WTC11 (cell line): ENCODE measurements around the gene LYRM4. TPM values are rescaled to one million over a fixed set of nuclear protein-coding genes. Genes with fewer than 3 reads are reported as not detected.

ENCODE experiments used
- ATAC-seq: fragments of 200-7000 bp; cut with Tn5 transposase; 2 replicates; pipeline ENCODE4 v1.10.0; 2021; ENCODE audit warnings: mild to moderate bottlenecking, moderate library complexity
- CTCF ChIA-PET: fragments of 300-600 bp; sonication (Branson Sonifier 250); formaldehyde crosslinking; loops from one replicate; lab custom pipeline; 2021; ENCODE audit warnings: antibody characterized with exemption; lab: Charles Lee
- POLR2A ChIA-PET: fragments of 350-600 bp; sonication (Branson Sonifier 250); formaldehyde crosslinking; loops from one replicate; lab custom pipeline; 2021; ENCODE audit warnings: antibody characterized with exemption; lab: Charles Lee
- DNase-seq: peaks from one replicate; pipeline ENCODE4 v3.0.0; 2021; ENCODE audit warnings: low spot score
- H3K27ac Mint-ChIP-seq: 2 replicates; pipeline ENCODE4 v1.8.0; 2021; ENCODE audit warnings: mixed read lengths
- H3K27me3 Mint-ChIP-seq: 2 replicates; pipeline ENCODE4 v1.8.0; 2021; ENCODE audit warnings: low read depth, mild to moderate bottlenecking, moderate library complexity, mixed read lengths
- H3K36me3 Mint-ChIP-seq: 2 replicates; pipeline ENCODE4 v1.8.0; 2021; ENCODE audit warnings: mixed read lengths
- H3K4me1 Mint-ChIP-seq: 2 replicates; pipeline ENCODE4 v1.8.0; 2022; ENCODE audit warnings: mixed read lengths
- H3K4me3 Mint-ChIP-seq: 2 replicates; pipeline ENCODE4 v1.8.0; 2021; ENCODE audit warnings: mild to moderate bottlenecking, moderate library complexity, mixed read lengths
- H3K9me3 Mint-ChIP-seq: 2 replicates; pipeline ENCODE4 v1.8.0; 2021; ENCODE audit warnings: mixed read lengths
- CREB1 ChIP-seq: sonication (generic); formaldehyde crosslinking; IDR thresholded peaks from 2 replicates; pipeline ENCODE4 v1.8.0; 2023; ENCODE audit warnings: mild to moderate bottlenecking, missing genetic modification reagents
- EMX1 ChIP-seq: fragments of 250-450 bp; sonication (Bioruptor Pico); IDR thresholded peaks from 2 replicates; pipeline ENCODE4 v1.8.0; 2021; ENCODE audit warnings: mild to moderate bottlenecking
- FOXK1 ChIP-seq: sonication (generic); formaldehyde crosslinking; IDR thresholded peaks from 2 replicates; pipeline ENCODE4 v1.8.0; 2022; ENCODE audit warnings: mild to moderate bottlenecking, moderate library complexity, missing genetic modification reagents
- IRF2 ChIP-seq: sonication (generic); formaldehyde crosslinking; IDR thresholded peaks from 2 replicates; pipeline ENCODE4 v1.8.0; 2022; ENCODE audit warnings: low read depth, missing genetic modification reagents, borderline replicate concordance
- JUN ChIP-seq: sonication (generic); formaldehyde crosslinking; IDR thresholded peaks from 2 replicates; pipeline ENCODE4 v1.8.0; 2023; ENCODE audit warnings: mild to moderate bottlenecking, missing genetic modification reagents
- KAT7 ChIP-seq: sonication (generic); formaldehyde crosslinking; IDR thresholded peaks from 2 replicates; pipeline ENCODE4 v1.8.1; 2023; ENCODE audit warnings: missing genetic modification reagents, mild to moderate bottlenecking, borderline replicate concordance
- MYBL2 ChIP-seq: sonication (generic); formaldehyde crosslinking; IDR thresholded peaks from 2 replicates; pipeline ENCODE4 v1.8.1; 2023; ENCODE audit warnings: mild to moderate bottlenecking, moderate library complexity, missing genetic modification reagents
- NR2C2 ChIP-seq: sonication (generic); formaldehyde crosslinking; IDR thresholded peaks from 2 replicates; pipeline ENCODE4 v1.8.0; 2022; ENCODE audit warnings: mild to moderate bottlenecking, missing genetic modification reagents
- NR3C1 ChIP-seq: sonication (generic); formaldehyde crosslinking; conservative IDR thresholded peaks from 2 replicates; pipeline ENCODE4 v1.8.1; 2023; ENCODE audit warnings: low read depth, mild to moderate bottlenecking, missing genetic modification reagents
- PRRX2 ChIP-seq: fragments of 250-450 bp; sonication (Bioruptor Pico); IDR thresholded peaks from 2 replicates; pipeline ENCODE4 v1.8.0; 2021; ENCODE audit warnings: mild to moderate bottlenecking
- RELA ChIP-seq: sonication (generic); formaldehyde crosslinking; IDR thresholded peaks from 2 replicates; pipeline ENCODE4 v1.8.1; 2022; ENCODE audit warnings: missing genetic modification reagents, mild to moderate bottlenecking, borderline replicate concordance
- RORB ChIP-seq: fragments of 250-450 bp; sonication (Bioruptor Pico); IDR thresholded peaks from 2 replicates; pipeline ENCODE4 v1.9.0; 2021; ENCODE audit warnings: mild to moderate bottlenecking
- TCF7 ChIP-seq: sonication (generic); formaldehyde crosslinking; IDR thresholded peaks from 2 replicates; pipeline ENCODE4 v1.8.0; 2022; ENCODE audit warnings: mild to moderate bottlenecking, low read depth, missing genetic modification reagents, moderate library complexity
- TEAD4 ChIP-seq: sonication (generic); formaldehyde crosslinking; IDR thresholded peaks from 2 replicates; pipeline ENCODE4 v1.8.0; 2022; ENCODE audit warnings: mild to moderate bottlenecking, missing genetic modification reagents
- TP53 ChIP-seq: sonication (generic); formaldehyde crosslinking; IDR thresholded peaks from 2 replicates; pipeline ENCODE4 v1.8.1; 2023; ENCODE audit warnings: mild to moderate bottlenecking, missing genetic modification reagents
- total RNA-seq: library from RNA; stranded (reverse); gene quantifications from 3 replicates; pipeline ENCODE4 v1.2.3, GENCODE V29; 2021
- TF ChIP-seq, protein P1 (sequence below): fragments of 250-450 bp; sonication (Bioruptor Pico); IDR thresholded peaks from 2 replicates; pipeline ENCODE4 v1.8.0; 2021; ENCODE audit warnings: mild to moderate bottlenecking
- TF ChIP-seq, protein P2 (sequence below): sonication (generic); formaldehyde crosslinking; IDR thresholded peaks from 2 replicates; pipeline ENCODE4 v1.8.1; 2023; ENCODE audit warnings: mild to moderate bottlenecking, missing genetic modification reagents, moderate library complexity
- TF ChIP-seq, protein P3 (sequence below): sonication (generic); formaldehyde crosslinking; IDR thresholded peaks from 2 replicates; pipeline ENCODE4 v1.8.1; 2022; ENCODE audit warnings: missing genetic modification reagents, borderline replicate concordance
- TF ChIP-seq, protein P4 (sequence below): fragments of 250-450 bp; sonication (Bioruptor Pico); IDR thresholded peaks from 2 replicates; pipeline ENCODE4 v1.9.0; 2021; ENCODE audit warnings: mild to moderate bottlenecking
- TF ChIP-seq, protein P5 (sequence below): sonication (generic); formaldehyde crosslinking; IDR thresholded peaks from 2 replicates; pipeline ENCODE4 v1.8.0; 2023; ENCODE audit warnings: mild to moderate bottlenecking, missing genetic modification reagents
- TF ChIP-seq, protein P6 (sequence below): sonication (generic); formaldehyde crosslinking; IDR thresholded peaks from 2 replicates; pipeline ENCODE4 v1.8.1; 2023; ENCODE audit warnings: mild to moderate bottlenecking, moderate library complexity, missing genetic modification reagents
- TF ChIP-seq, protein P7 (sequence below): fragments of 250-450 bp; sonication (Bioruptor Pico); IDR thresholded peaks from 2 replicates; pipeline ENCODE4 v1.9.0; 2021; ENCODE audit warnings: mild to moderate bottlenecking
- TF ChIP-seq, protein P8 (sequence below): sonication (generic); formaldehyde crosslinking; IDR thresholded peaks from 2 replicates; pipeline ENCODE4 v1.8.1; 2022; ENCODE audit warnings: mild to moderate bottlenecking, missing genetic modification reagents, moderate library complexity, borderline replicate concordance
- TF ChIP-seq, protein P9 (sequence below): fragments of 250-450 bp; sonication (Bioruptor Pico); IDR thresholded peaks from 2 replicates; pipeline ENCODE4 v1.9.0; 2021; ENCODE audit warnings: moderate library complexity, mild to moderate bottlenecking, inconsistent platforms, borderline replicate concordance

LYRM4 gene
- total RNA-seq, 1 experiment from 2014 or later, result 49.7 TPM

DNA sequence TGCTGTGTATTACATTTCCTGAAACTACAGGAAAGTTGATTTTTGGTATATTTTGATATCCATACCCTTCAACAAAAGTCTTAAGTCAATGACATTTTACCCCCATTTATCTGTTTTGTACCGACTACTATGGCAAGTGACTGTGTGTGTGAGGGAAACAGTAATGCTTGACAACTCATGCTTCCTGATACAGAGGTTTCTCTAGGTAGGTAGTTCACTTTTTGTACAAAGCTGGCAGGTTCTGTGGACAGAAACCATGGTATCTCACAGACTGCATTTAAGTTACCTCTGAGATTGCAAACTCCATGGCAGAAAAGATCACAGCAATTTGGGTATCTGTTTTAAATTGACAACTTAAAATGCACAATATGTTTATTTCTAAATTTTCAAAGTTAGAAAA is 29.3 kb upstream of the LYRM4 start:
- H3K27me3 Mint-ChIP-seq, result no peaks in the 10 kb centered on the region
- peaks cover 14% of the 10 kb centered on the region for H3K4me1 Mint-ChIP-seq
- no peak for DNase-seq
- no peak for ATAC-seq
- no peak overlapping the region for H3K27ac Mint-ChIP-seq
- H3K9me3 Mint-ChIP-seq, result no peaks in the 10 kb centered on the region
- ChIA-PET CTCF (no interaction called here), POLR2A (interaction anchor here (0.9 kb wide), 1 partner anchor 10 kb away, joined by 3 read pairs; no protein-coding TSS in a partner anchor)
- H3K36me3 Mint-ChIP-seq, result no peaks in the 10 kb centered on the region
- H3K4me3 Mint-ChIP-seq, result no peak overlapping the region
- TF ChIP-seq, protein P1, sequence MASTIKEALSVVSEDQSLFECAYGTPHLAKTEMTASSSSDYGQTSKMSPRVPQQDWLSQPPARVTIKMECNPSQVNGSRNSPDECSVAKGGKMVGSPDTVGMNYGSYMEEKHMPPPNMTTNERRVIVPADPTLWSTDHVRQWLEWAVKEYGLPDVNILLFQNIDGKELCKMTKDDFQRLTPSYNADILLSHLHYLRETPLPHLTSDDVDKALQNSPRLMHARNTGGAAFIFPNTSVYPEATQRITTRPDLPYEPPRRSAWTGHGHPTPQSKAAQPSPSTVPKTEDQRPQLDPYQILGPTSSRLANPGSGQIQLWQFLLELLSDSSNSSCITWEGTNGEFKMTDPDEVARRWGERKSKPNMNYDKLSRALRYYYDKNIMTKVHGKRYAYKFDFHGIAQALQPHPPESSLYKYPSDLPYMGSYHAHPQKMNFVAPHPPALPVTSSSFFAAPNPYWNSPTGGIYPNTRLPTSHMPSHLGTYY (CRISPR knock-in tag), result no peak
- TF ChIP-seq RELA (CRISPR knock-in tag) (no peak), PRRX2 (CRISPR knock-in tag) (no peak), IRF2 (CRISPR knock-in tag) (no peak), TCF7 (CRISPR knock-in tag) (no peak), KAT7 (CRISPR knock-in tag) (no peak), TEAD4 (CRISPR knock-in tag) (no peak), JUN (CRISPR knock-in tag) (no peak), TP53 (no peak), MYBL2 (CRISPR knock-in tag) (no peak), NR3C1 (no peak)
- TF ChIP-seq, protein P2, sequence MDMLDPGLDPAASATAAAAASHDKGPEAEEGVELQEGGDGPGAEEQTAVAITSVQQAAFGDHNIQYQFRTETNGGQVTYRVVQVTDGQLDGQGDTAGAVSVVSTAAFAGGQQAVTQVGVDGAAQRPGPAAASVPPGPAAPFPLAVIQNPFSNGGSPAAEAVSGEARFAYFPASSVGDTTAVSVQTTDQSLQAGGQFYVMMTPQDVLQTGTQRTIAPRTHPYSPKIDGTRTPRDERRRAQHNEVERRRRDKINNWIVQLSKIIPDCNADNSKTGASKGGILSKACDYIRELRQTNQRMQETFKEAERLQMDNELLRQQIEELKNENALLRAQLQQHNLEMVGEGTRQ (CRISPR knock-in tag), result no peak
- TF ChIP-seq, protein P3, sequence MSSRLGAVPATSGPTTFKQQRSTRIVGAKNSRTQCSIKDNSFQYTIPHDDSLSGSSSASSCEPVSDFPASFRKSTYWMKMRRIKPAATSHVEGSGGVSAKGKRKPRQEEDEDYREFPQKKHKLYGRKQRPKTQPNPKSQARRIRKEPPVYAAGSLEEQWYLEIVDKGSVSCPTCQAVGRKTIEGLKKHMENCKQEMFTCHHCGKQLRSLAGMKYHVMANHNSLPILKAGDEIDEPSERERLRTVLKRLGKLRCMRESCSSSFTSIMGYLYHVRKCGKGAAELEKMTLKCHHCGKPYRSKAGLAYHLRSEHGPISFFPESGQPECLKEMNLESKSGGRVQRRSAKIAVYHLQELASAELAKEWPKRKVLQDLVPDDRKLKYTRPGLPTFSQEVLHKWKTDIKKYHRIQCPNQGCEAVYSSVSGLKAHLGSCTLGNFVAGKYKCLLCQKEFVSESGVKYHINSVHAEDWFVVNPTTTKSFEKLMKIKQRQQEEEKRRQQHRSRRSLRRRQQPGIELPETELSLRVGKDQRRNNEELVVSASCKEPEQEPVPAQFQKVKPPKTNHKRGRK (CRISPR knock-in tag), result no peak
- TF ChIP-seq, protein P4, sequence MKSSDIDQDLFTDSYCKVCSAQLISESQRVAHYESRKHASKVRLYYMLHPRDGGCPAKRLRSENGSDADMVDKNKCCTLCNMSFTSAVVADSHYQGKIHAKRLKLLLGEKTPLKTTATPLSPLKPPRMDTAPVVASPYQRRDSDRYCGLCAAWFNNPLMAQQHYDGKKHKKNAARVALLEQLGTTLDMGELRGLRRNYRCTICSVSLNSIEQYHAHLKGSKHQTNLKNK (CRISPR knock-in tag), result no peak
- TF ChIP-seq, protein P5, sequence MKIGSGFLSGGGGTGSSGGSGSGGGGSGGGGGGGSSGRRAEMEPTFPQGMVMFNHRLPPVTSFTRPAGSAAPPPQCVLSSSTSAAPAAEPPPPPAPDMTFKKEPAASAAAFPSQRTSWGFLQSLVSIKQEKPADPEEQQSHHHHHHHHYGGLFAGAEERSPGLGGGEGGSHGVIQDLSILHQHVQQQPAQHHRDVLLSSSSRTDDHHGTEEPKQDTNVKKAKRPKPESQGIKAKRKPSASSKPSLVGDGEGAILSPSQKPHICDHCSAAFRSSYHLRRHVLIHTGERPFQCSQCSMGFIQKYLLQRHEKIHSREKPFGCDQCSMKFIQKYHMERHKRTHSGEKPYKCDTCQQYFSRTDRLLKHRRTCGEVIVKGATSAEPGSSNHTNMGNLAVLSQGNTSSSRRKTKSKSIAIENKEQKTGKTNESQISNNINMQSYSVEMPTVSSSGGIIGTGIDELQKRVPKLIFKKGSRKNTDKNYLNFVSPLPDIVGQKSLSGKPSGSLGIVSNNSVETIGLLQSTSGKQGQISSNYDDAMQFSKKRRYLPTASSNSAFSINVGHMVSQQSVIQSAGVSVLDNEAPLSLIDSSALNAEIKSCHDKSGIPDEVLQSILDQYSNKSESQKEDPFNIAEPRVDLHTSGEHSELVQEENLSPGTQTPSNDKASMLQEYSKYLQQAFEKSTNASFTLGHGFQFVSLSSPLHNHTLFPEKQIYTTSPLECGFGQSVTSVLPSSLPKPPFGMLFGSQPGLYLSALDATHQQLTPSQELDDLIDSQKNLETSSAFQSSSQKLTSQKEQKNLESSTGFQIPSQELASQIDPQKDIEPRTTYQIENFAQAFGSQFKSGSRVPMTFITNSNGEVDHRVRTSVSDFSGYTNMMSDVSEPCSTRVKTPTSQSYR (CRISPR knock-in tag), result no peak

DNA sequence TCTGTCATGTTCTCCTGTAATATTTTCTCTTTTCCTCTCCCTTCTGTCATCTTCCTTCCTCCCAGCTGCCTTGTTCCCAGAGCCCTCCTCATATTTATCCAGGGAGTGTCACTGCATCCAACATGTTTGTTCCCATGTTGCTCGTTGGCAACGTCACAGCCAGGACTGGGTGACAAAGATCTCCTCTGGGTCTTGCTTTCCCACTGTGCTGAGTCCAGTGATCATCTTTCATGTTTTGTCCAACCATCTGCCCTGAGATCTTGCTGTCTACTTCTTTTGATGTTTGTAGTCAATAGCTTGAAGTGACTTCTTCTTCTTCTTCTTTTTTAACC is 27.2 kb upstream of the LYRM4 start:
- DNase-seq (no peak), ATAC-seq (no peak)
- Mint-ChIP-seq H3K4me3 (no peak overlapping the region), H3K36me3 (no peaks in the 10 kb centered on the region), H3K9me3 (no peaks in the 10 kb centered on the region), H3K27ac (no peak overlapping the region), H3K4me1 (peaks cover 8% of the 10 kb centered on the region), H3K27me3 (no peaks in the 10 kb centered on the region)
- ChIA-PET CTCF (no interaction called here), POLR2A (no interaction called here)
- TF ChIP-seq, protein P6, sequence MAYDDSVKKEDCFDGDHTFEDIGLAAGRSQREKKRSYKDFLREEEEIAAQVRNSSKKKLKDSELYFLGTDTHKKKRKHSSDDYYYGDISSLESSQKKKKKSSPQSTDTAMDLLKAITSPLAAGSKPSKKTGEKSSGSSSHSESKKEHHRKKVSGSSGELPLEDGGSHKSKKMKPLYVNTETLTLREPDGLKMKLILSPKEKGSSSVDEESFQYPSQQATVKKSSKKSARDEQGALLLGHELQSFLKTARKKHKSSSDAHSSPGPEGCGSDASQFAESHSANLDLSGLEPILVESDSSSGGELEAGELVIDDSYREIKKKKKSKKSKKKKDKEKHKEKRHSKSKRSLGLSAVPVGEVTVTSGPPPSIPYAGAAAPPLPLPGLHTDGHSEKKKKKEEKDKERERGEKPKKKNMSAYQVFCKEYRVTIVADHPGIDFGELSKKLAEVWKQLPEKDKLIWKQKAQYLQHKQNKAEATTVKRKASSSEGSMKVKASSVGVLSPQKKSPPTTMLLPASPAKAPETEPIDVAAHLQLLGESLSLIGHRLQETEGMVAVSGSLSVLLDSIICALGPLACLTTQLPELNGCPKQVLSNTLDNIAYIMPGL (CRISPR knock-in tag), result no peak
- TF ChIP-seq CREB1, result no peak
- TF ChIP-seq NR2C2 (CRISPR knock-in tag), result no peak
- TF ChIP-seq, protein P7, sequence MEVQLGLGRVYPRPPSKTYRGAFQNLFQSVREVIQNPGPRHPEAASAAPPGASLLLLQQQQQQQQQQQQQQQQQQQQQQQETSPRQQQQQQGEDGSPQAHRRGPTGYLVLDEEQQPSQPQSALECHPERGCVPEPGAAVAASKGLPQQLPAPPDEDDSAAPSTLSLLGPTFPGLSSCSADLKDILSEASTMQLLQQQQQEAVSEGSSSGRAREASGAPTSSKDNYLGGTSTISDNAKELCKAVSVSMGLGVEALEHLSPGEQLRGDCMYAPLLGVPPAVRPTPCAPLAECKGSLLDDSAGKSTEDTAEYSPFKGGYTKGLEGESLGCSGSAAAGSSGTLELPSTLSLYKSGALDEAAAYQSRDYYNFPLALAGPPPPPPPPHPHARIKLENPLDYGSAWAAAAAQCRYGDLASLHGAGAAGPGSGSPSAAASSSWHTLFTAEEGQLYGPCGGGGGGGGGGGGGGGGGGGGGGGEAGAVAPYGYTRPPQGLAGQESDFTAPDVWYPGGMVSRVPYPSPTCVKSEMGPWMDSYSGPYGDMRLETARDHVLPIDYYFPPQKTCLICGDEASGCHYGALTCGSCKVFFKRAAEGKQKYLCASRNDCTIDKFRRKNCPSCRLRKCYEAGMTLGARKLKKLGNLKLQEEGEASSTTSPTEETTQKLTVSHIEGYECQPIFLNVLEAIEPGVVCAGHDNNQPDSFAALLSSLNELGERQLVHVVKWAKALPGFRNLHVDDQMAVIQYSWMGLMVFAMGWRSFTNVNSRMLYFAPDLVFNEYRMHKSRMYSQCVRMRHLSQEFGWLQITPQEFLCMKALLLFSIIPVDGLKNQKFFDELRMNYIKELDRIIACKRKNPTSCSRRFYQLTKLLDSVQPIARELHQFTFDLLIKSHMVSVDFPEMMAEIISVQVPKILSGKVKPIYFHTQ (CRISPR knock-in tag), result no peak
- TF ChIP-seq RORB (CRISPR knock-in tag), result no peak
- TF ChIP-seq, protein P8, sequence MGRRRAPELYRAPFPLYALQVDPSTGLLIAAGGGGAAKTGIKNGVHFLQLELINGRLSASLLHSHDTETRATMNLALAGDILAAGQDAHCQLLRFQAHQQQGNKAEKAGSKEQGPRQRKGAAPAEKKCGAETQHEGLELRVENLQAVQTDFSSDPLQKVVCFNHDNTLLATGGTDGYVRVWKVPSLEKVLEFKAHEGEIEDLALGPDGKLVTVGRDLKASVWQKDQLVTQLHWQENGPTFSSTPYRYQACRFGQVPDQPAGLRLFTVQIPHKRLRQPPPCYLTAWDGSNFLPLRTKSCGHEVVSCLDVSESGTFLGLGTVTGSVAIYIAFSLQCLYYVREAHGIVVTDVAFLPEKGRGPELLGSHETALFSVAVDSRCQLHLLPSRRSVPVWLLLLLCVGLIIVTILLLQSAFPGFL (CRISPR knock-in tag), result no peak
- TF ChIP-seq, protein P9, sequence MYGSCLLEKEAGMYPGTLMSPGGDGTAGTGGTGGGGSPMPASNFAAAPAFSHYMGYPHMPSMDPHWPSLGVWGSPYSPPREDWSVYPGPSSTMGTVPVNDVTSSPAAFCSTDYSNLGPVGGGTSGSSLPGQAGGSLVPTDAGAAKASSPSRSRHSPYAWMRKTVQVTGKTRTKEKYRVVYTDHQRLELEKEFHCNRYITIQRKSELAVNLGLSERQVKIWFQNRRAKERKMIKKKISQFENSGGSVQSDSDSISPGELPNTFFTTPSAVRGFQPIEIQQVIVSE (CRISPR knock-in tag), result no peak
- no peak for TF ChIP-seq EMX1 (CRISPR knock-in tag)
- TF ChIP-seq FOXK1, result no peak
